Measurements from ENCODE around the gene CHTF8.

CHTF8 gene

GRCh38 chr16:69139464-69139863, 7.1 kb upstream of the CHTF8 start (continued):
- TF ChIP-seq ZNF518A (tag by site-specific recombination; conservative IDR thresholded peaks at IDR 0.05; ENCODE audit: low read depth) (peak; percentile 92), ZNF560 (tag by site-specific recombination; IDR thresholded peaks at IDR 0.05; ENCODE audit: borderline replicate concordance) (peak; percentile 83), ZNF404 (tag by site-specific recombination; IDR thresholded peaks at IDR 0.05) (peak; percentile 75; the same call in 1 of the 2 replicates), ZNF266 (tag by site-specific recombination; IDR thresholded peaks at IDR 0.05; ENCODE audit: low read depth) (peak; percentile 84), ZNF629 (tag by site-specific recombination; IDR thresholded peaks at IDR 0.05) (peak; percentile 46; the same call in 1 of the 2 replicates), ZNF223 (tag by site-specific recombination; IDR thresholded peaks at IDR 0.05) (0 out of 2 replicates have a peak, but pooled peaks have one; percentile 45), ZNF654 (tag by site-specific recombination; IDR thresholded peaks at IDR 0.05; ENCODE audit: low read depth) (peak; percentile 33; the same call in 1 of the 2 replicates), ZNF19 (tag by site-specific recombination; IDR thresholded peaks at IDR 0.05; ENCODE audit: low read depth) (0 out of 2 replicates have a peak, but pooled peaks have one; percentile 32), ZNF433 (tag by site-specific recombination; IDR thresholded peaks at IDR 0.05; ENCODE audit: low read depth) (peak; percentile 36; the same call in 1 of the 2 replicates), ZNF555 (tag by site-specific recombination; conservative IDR thresholded peaks at IDR 0.05) (peak; percentile 91), ZNF394 (tag by site-specific recombination; IDR thresholded peaks at IDR 0.05; ENCODE audit: borderline replicate concordance) (peak; percentile 95), ZFP37 (tag by site-specific recombination; IDR thresholded peaks at IDR 0.05) (peak; percentile 46; the same call in 1 of the 2 replicates), AEBP2 (tag by site-specific recombination; IDR thresholded peaks at IDR 0.05; ENCODE audit: borderline replicate concordance) (0 out of 2 replicates have a peak, but pooled peaks have one; percentile 42), ZNF354C (tag by site-specific recombination; IDR thresholded peaks at IDR 0.05; ENCODE audit: borderline replicate concordance, low read depth) (0 out of 2 replicates have a peak, but pooled peaks have one; percentile 38), ZNF140 (tag by site-specific recombination; IDR thresholded peaks at IDR 0.05) (peak; percentile 88), ZNF530 (tag by site-specific recombination; IDR thresholded peaks at IDR 0.05; ENCODE audit: low read depth) (0 out of 2 replicates have a peak, but pooled peaks have one; percentile 24), ZNF623 (tag by site-specific recombination; IDR thresholded peaks at IDR 0.05) (peak; percentile 84), ZBTB8A (tag by site-specific recombination; IDR thresholded peaks at IDR 0.05) (peak; percentile 68), ZNF664 (tag by site-specific recombination; IDR thresholded peaks at IDR 0.05) (0 out of 2 replicates have a peak, but pooled peaks have one; percentile 28), ZNF639 (tag by site-specific recombination; IDR thresholded peaks at IDR 0.05) (0 out of 2 replicates have a peak, but pooled peaks have one; percentile 25), SP3 (tag by site-specific recombination; IDR thresholded peaks at IDR 0.05) (peak; percentile 21; the same call in 1 of the 2 replicates), ZNF580 (tag by site-specific recombination; IDR thresholded peaks at IDR 0.05) (0 out of 2 replicates have a peak, but pooled peaks have one; percentile 52), ZNF791 (tag by site-specific recombination; IDR thresholded peaks at IDR 0.05) (0 out of 2 replicates have a peak, but pooled peaks have one; percentile 61), ZNF510 (tag by site-specific recombination; IDR thresholded peaks at IDR 0.05; ENCODE audit: insufficient replicate concordance) (peak; percentile 71), ZNF138 (tag by site-specific recombination; IDR thresholded peaks at IDR 0.05; ENCODE audit: borderline replicate concordance) (peak; percentile 50; the same call in 1 of the 2 replicates), ZXDB (tag by site-specific recombination; IDR thresholded peaks at IDR 0.05) (peak; percentile 79), ZNF558 (tag by site-specific recombination; IDR thresholded peaks at IDR 0.05) (peak; percentile 75; the same call in 1 of the 2 replicates), ZNF426 (tag by site-specific recombination; IDR thresholded peaks at IDR 0.05) (peak; percentile 88)

Data from HEK293 (cell line).